ENCODE results near the gene KLHL30.

KLHL30 gene

GRCh38 chr2:238130696-238131628 is 7.5 kb upstream of the KLHL30 start:
- DNase-seq (ENCODE audit: low spot score): no peak

GRCh38 chr2:238131761-238132462 is 6.6 kb upstream of the KLHL30 start:
- no peak for DNase-seq (ENCODE audit: low spot score)

DNA sequence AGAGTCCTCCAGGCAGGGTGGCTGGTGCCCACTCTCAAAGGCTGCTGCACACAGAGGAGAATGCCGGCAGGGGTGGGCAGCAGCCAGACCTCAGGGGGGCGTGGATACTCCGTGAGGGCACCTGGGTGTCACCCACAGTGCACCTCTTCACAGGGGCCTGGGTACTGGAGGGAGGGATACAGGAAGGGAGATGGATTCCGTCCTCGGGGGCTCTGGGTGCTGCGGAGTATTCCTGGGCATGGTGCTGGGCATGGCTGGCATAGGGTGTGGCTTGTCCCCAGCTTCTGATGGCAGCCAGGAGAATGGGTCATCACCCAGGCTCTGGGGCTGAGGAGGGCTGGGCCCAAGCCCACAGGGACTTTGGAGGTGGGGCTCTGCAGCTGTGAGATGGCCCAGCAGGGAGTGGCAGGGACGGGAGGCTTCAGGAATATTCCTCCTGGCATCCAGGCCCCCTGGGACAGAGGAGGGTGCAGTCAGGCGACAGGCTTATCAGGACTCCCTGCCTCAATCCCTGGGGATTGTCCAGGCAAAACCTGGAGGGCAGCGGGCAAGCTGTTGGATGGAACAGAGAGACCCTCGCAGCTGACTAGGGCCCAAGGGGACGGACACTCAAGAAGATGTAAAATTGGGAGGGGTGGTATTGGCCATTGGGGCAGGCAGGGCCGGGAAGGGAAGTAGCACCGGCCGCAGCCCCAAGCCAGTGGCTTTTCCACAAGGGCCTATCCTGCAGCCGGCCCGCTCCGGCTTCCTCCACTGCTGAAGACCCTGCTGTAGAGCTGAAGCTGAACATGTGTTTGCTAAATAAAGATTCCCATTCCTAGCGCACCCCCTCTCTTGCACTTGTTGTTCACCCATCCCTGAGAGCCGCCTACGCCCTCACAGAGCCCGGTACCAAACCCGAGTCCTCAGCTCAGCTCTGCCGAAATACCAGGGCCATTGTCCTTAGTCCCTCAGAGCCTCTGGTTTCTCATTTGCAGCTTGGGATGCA is 5.7 kb upstream of the KLHL30 start:
- DNase-seq (ENCODE audit: low spot score): no peak

GRCh38 chr2:238133499-238134392 is 4.7 kb upstream of the KLHL30 start:
- DNase-seq (ENCODE audit: low spot score): no peak

DNA sequence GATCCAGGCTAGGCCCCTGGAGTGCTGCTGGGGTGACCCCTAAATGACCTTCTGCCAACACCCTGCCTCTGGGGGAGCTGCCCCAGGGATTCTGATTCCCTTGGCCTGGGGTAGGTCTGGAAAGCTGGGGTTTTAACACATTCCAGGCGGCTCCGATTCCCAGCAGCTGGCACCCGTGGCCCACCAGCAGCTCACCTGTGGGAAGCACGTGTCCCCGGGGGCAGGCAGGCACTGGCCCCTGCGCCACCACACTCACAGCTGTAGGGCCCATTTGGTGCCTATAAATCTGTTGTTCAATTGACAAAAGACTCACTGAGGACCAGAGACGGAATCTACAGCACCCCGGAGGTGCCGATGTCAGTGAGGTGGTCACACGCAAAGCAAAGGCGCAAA is 4.1 kb upstream of the KLHL30 start:
- no peak for DNase-seq (ENCODE audit: low spot score)

GRCh38 chr2:238135601-238136150 is 2.8 kb upstream of the KLHL30 start:
- no peak for DNase-seq (ENCODE audit: low spot score)

GRCh38 chr2:238136820-238137537 is 1.5 kb upstream of the KLHL30 start:
- DNase-seq (ENCODE audit: low spot score): no peak

DNA sequence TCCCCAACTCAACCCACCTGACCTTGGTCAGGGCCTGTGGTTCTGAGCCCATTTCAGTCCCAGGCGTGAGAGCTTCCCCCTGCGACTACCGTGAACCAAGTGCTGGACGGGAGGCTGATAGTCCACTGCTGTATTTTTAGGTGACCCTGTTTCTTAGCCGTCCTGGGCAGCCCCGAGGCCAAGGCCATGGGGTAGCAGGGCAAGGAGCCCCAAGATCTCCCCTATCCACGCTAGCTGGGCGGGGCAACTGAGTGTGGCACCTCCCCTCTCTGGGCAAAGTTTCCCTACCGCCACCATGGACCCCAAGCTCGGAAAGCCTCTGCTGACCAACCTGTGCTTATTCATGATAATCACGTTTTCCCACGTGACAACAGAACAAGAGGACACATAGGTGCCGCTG is 583 bp upstream of the KLHL30 start:
- DNase-seq (ENCODE audit: low spot score): no peak

- DNase-seq (ENCODE audit: low spot score): peak; percentile 21
Measured at GRCh38 chr2:238139196-238140039, 950 bp downstream of the KLHL30 start.

- DNase-seq (ENCODE audit: low spot score): no peak
Measured at GRCh38 chr2:238140040-238140439, 1.6 kb downstream of the KLHL30 start.

DNA sequence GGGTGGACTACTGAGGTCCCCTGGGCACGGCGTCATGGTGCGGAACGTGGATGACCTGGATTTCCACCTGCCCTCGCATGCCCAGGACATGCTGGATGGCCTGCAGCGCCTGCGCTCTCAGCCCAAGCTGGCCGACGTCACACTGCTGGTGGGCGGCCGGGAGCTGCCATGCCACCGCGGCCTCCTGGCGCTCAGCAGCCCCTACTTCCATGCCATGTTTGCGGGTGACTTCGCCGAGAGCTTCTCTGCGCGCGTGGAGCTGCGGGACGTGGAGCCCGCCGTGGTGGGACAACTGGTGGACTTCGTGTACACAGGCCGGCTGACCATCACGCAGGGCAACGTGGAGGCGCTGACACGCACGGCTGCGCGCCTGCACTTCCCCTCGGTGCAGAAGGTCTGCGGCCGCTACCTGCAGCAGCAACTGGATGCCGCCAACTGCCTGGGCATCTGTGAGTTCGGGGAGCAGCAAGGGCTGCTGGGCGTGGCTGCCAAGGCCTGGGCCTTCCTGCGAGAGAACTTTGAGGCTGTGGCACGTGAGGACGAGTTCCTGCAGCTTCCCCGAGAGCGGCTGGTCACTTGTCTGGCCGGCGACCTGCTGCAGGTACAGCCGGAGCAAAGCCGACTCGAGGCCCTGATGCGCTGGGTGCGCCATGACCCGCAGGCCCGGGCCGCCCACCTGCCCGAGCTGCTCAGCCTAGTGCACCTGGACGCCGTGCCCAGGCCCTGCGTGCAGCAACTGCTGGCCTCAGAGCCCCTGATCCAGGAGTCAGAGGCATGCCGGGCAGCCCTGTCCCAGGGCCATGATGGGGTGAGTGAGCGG is 2.5 kb downstream of the KLHL30 start:
- no peak for DNase-seq (ENCODE audit: low spot score)

DNA sequence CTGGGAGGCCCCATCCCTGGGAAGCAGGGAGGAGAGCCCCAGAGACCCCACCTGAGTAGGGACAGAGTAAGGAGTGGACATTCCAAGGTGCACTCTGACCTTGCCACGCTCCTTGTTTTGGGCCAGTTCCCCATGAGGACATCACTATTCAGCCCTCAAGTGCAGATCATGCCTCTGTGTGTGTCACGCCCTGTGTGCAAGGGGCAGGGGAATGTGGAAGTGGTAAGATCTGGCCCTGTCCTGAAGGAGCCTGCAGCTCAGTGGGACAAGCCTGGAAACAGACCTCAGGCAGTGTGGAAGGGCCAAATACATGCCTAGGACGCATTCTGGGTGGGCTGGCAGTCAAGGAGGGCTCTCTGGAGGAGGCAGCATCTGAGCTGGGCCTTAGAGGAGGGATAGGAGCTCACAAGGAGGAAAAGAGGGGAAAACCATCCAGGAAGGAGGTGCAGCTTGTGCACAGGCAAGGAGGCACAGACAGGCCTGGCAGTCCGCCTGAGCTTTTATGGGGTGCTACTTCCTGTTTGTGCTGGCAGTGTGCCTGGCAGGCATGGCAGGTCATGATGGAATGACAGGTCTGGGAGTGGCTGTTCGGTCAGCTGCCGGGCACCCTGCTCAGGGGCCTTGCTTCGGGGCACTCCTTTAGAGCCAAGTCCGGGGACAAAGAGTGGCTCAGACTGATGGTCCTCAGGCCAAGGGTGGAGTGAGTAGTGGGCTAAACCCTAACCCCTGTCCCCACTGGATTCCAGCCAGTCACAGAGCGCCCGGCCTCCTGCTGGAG is 3.3 kb downstream of the KLHL30 start:
- no peak for DNase-seq (ENCODE audit: low spot score)

DNA sequence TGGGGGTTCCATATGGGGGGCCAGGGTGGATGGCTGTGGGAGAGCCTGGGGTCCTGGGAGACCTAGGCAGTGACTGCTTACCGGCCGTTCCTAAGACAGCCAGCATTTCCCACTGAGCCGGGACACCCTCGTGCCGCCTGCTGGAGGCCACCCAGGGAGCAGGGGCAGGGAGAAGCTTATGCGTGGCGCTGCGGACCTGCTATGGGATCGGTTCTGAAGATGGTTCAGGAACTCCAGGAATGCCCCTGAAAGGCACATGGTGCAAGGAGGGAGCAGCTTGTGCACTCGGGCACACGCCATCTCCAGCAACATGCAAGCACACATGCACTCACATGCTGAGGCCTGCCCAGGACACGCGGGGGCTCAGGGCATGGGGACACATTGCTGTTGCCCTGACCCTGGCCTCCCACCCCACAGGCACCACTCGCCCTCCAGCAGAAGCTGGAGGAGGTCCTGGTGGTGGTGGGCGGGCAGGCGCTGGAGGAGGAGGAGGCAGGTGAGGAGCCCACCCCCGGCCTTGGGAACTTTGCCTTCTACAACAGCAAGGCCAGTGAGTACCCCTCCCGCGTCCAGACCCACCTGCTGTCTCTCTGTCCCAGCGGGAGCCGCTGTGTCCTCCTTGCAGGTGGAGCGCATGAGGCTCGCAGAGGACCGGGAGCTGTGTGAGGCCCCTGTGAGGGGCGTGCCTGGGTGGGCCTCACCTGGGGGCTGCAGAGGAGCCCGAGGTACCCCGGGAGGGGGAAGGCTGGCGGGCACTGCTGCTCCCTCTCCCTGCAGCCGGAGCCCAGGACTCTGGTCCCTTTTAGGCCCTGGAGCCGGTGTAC is 4.1 kb downstream of the KLHL30 start:
- DNase-seq (ENCODE audit: low spot score): no peak

DNA sequence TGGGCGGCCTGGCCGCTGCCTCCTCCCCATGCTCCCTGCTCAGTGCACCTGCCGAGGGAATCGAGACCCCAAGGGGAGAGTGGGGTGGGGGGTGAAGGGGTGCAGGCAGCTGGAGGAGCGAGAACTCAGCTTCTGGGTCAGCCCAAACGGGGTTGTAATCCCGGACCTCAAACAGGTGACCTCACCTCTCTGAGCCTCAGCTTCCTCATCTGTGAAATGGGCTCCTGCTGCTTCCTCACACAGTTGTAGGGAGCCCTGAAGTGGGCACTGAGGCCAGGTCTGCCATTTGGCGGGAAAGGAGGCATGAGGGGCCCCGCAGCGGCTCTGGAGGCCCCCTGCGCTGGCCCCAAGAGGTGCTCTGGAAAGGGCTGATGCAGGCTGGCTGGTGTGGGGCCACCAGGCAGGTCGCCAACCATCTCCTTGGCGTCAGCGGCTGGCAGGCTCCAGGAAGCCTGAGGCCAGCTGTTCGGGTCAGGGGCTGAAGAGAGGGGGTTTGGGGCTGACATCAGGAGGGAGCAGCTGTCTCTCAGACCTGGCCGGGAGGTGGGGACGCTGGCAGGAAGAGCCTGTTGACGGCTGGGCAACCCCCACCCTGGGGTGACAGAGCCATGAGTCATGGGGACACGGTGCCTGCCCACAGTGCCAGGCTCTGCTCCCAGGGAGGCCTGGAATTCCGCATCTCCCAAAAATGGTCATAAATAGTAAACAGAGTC is 4.9 kb downstream of the KLHL30 start:
- no peak for DNase-seq (ENCODE audit: low spot score)

DNA sequence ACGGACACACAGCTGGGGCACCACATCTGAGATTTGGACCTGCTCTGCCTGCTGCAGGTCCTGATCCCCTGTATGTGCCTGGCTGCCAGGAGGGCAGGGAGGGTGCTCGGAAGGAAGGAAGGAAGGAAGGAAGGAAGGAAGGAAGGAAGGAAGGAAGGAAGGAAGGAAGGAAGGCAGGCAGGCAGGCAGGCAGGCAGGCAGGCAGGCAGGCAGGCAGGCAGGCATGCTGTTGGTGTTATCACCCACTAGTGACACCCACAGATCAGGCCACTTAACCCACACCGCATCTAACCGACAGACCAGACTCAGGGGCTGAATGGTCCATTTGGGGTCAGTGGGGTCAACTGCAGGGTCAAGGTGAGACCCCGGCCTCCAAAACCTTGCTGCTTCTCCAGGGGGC is 5.8 kb downstream of the KLHL30 start:
- no peak for DNase-seq (ENCODE audit: low spot score)

DNA sequence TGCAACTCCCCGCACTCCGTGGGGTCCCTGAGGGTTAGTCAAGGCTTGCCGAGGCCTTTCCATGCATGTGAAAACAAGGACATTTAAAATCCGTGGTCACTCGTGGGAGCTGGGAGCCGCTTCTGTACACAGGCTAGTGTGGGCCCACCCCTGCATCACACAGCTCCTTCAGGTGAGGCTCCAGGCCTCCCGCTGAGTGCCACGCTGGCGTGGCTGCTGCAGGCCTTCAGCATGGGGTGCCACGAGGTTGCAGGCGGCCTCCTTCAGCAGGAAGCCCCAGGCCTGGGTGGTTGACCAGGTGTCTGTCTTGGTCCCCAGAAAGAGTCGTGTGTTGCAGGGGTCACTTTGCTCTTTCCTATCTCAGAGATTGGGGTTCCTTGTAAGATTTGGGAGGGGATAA is 6.6 kb downstream of the KLHL30 start:
- no peak for DNase-seq (ENCODE audit: low spot score)
